ENCODE results near the gene CMIP.

The CMIP gene

DNA sequence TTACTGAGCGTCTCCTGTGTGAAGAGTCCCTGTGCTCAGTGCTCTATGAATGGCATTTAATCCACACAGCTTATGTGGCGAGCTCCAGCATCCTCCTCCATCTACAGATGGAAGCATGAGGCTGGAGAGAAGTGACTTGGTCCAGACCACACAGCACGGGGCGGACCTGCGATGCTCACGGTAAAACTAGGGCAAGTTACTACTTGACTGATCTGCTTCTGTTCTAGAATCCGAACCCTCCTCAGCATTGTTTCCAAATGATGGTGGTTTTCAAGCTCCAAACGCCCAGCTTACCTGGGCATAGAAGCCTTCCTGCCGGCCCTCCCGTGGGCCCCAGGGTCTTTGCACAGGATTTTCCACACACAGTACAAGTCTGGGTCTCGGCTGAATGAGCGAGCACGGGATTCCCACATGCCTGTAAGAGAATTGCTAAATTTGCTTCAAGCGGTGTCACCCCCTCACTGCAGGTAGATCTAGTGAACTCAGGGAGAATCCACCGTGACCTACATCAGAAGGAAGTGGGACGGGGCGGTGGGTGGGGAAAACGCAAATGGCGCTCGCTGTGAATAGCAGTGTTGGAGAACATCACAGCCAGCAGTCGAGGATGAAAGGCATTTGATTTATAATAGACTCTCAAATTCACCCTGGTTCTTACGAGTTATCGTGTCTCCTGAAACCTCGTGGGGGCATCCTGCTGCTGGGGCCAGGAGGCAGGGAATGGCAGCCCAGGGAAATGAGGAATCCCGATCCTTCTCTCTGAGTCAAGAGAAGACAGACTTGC is 101.1 kb downstream of the CMIP start:
- Histone ChIP-seq H3K27ac (no peak overlapping the region), H3K9ac (no peak overlapping the region), H2AFZ (no peak overlapping the region), H3K4me2 (ENCODE audit: low read length) (no peak overlapping the region), H3K9me3 (ENCODE audit: control insufficient read depth, low read length) (no peaks in the 10 kb centered on the region), H3K4me1 (no peaks in the 10 kb centered on the region), H3K4me3 (ENCODE audit: low read depth, low read length) (no peak overlapping the region), H3K27me3 (ENCODE audit: control insufficient read depth, insufficient read depth, low read length) (no peaks in the 10 kb centered on the region), H3K36me3 (ENCODE audit: control insufficient read depth, insufficient read depth, low read length) (no peaks in the 10 kb centered on the region), H3K79me2 (peaks cover 72% of the 10 kb centered on the region)
- TF ChIP-seq, protein P1, sequence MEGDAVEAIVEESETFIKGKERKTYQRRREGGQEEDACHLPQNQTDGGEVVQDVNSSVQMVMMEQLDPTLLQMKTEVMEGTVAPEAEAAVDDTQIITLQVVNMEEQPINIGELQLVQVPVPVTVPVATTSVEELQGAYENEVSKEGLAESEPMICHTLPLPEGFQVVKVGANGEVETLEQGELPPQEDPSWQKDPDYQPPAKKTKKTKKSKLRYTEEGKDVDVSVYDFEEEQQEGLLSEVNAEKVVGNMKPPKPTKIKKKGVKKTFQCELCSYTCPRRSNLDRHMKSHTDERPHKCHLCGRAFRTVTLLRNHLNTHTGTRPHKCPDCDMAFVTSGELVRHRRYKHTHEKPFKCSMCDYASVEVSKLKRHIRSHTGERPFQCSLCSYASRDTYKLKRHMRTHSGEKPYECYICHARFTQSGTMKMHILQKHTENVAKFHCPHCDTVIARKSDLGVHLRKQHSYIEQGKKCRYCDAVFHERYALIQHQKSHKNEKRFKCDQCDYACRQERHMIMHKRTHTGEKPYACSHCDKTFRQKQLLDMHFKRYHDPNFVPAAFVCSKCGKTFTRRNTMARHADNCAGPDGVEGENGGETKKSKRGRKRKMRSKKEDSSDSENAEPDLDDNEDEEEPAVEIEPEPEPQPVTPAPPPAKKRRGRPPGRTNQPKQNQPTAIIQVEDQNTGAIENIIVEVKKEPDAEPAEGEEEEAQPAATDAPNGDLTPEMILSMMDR (IDR thresholded peaks at IDR 0.05), result no peak

DNA sequence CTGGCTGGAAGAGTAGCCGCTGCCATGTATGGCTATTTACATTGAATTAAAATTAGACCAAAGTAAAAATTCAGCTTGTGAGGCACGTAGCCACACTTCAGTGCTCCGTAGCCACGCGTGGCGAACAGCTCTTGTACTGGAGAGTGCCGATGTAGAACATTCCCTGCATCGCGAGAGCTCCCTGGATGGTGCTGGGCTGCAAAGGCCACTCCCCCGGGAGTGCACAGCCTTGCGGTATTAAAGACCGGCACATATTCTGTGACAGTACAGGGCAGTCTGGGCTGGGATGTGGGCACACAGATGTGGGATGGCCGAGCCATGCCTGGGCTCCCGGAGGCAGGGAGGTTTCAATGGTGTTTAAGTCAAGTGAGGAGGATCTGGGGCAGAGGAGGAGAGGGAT is 102.2 kb downstream of the CMIP start:
- H3K79me2 ChIP-seq, result peaks cover 76% of the 10 kb centered on the region
- no peaks in the 10 kb centered on the region for H3K4me1 ChIP-seq
- H3K9me3 ChIP-seq (ENCODE audit: control insufficient read depth, low read length), result no peaks in the 10 kb centered on the region
- TF ChIP-seq, protein P1 (IDR thresholded peaks at IDR 0.05), result no peak
- H3K4me2 ChIP-seq (ENCODE audit: low read length), result no peak overlapping the region
- no peak overlapping the region for H2AFZ ChIP-seq
- no peak overlapping the region for H3K27ac ChIP-seq
- no peaks in the 10 kb centered on the region for H3K36me3 ChIP-seq (ENCODE audit: control insufficient read depth, insufficient read depth, low read length)
- no peak overlapping the region for H3K4me3 ChIP-seq (ENCODE audit: low read depth, low read length)
- H3K27me3 ChIP-seq (ENCODE audit: control insufficient read depth, insufficient read depth, low read length), result no peaks in the 10 kb centered on the region
- no peak overlapping the region for H3K9ac ChIP-seq

DNA sequence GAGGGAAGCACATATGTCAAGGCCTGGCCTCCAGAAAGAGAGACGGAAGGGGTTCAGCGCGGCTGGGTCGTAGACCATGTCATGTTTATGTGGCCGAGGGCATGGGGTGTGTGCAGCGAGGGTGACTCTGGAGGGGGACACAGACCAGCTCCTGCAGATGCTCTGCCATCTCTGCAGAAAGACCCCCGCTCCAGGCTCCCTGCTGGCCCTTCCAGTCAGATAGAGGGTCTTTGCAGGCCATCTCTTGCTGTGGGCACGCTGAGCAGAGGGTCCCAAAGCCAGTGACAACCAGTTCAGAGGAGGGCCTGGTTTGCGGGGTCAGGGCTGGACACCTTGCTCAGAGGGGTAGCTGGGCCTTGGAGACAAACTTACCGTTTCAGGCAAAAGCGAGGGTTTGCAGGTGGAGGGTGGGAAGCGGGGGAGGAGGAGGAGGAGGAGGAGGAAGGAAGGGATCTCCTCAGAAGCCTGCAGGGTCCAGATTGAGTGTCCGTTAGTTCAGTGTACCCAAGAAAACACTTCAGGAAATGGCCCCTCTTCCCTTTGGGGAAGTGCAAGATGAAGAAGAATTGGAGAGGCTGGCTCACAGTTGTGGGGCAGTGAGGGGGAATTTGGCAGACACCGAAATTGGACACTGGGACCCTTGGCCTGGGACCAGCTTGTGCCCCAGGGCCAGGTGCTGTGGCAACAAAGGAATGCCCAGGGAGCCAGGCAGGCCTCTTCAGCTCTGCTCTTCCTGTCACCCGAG is 102.8 kb downstream of the CMIP start:
- H3K4me2 ChIP-seq (ENCODE audit: low read length), result no peak overlapping the region
- no peak overlapping the region for H3K4me3 ChIP-seq (ENCODE audit: low read depth, low read length)
- TF ChIP-seq, protein P1 (IDR thresholded peaks at IDR 0.05), result no peak
- H3K9ac ChIP-seq, result no peak overlapping the region
- no peaks in the 10 kb centered on the region for H3K36me3 ChIP-seq (ENCODE audit: control insufficient read depth, insufficient read depth, low read length)
- H3K79me2 ChIP-seq, result peaks cover 76% of the 10 kb centered on the region
- H3K27ac ChIP-seq, result no peak overlapping the region
- no peak overlapping the region for H2AFZ ChIP-seq
- H3K4me1 ChIP-seq, result no peaks in the 10 kb centered on the region
- no peaks in the 10 kb centered on the region for H3K9me3 ChIP-seq (ENCODE audit: control insufficient read depth, low read length)
- no peaks in the 10 kb centered on the region for H3K27me3 ChIP-seq (ENCODE audit: control insufficient read depth, insufficient read depth, low read length)

DNA sequence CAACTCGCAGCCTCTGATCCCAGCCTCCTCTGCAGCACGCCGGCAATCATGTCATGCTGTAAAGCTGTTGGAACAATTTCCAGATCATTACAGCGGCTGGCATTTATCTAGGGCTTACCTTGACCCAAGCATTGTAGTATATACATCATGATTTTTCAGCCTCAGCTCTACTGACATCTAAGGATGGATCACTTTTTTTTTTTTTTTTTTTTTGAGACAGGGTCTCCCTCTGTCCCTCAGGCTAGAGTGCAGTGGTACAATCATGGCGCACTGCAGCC is 103.3 kb downstream of the CMIP start:
- Histone ChIP-seq H3K79me2 (peaks cover 75% of the 10 kb centered on the region), H3K36me3 (ENCODE audit: control insufficient read depth, insufficient read depth, low read length) (no peaks in the 10 kb centered on the region), H3K4me2 (ENCODE audit: low read length) (no peak overlapping the region), H2AFZ (no peak overlapping the region), H3K4me3 (ENCODE audit: low read depth, low read length) (no peak overlapping the region), H3K27ac (no peak overlapping the region), H3K9me3 (ENCODE audit: control insufficient read depth, low read length) (no peaks in the 10 kb centered on the region), H3K9ac (no peak overlapping the region), H3K4me1 (no peaks in the 10 kb centered on the region), H3K27me3 (ENCODE audit: control insufficient read depth, insufficient read depth, low read length) (no peaks in the 10 kb centered on the region)
- TF ChIP-seq, protein P1 (IDR thresholded peaks at IDR 0.05), result no peak

DNA sequence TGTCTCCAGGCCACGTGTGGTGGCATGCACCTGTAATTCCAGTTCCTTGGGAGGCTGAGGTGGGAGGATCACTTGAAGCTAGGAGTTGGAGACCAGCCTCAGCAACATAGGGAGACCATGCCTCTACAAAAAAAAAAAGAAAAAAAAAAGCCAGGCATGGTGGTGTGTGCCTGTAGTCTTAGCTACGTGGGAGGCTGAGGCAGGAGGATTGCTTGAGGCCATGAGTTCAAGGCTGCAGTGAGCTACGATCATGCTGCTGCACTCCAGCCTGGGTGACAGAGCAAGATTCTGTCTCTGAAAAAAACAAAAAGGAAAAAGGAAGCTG is 103.9 kb downstream of the CMIP start:
- Histone ChIP-seq H3K36me3 (ENCODE audit: control insufficient read depth, insufficient read depth, low read length) (no peaks in the 10 kb centered on the region), H3K4me2 (ENCODE audit: low read length) (no peak overlapping the region), H3K4me1 (no peaks in the 10 kb centered on the region), H3K4me3 (ENCODE audit: low read depth, low read length) (no peak overlapping the region), H3K9me3 (ENCODE audit: control insufficient read depth, low read length) (no peaks in the 10 kb centered on the region), H3K27ac (no peak overlapping the region), H3K27me3 (ENCODE audit: control insufficient read depth, insufficient read depth, low read length) (no peaks in the 10 kb centered on the region), H3K79me2 (peaks cover 70% of the 10 kb centered on the region), H2AFZ (no peak overlapping the region), H3K9ac (no peak overlapping the region)
- TF ChIP-seq, protein P1 (IDR thresholded peaks at IDR 0.05), result no peak

Data from parathyroid adenoma (tissue), 2 donors.